Esophagus squamous epithelium (tissue), 4 donors: ENCODE data around the gene COMTD1.

Experiments used
- POLR2A ChIP-seq, 4 donors: fragments of 450-650 bp; IDR thresholded peaks; one replicate each; pipeline ENCODE4 v1.6.1; 2017; ENCODE audit warnings: antibody characterized with exemption in 4 of 4, mild to moderate bottlenecking in 4 of 4, moderate library complexity in 3 of 4
- TF ChIP-seq, protein P1 (sequence below), 6 experiments: fragments of 450-650 bp in 4 of 6; fragments of 200-600 bp in 2 of 6; sonication (generic) in 2 of 6; IDR thresholded peaks; one replicate each; pipeline ENCODE4 v1.5.1; 2016 to 2019; ENCODE audit warnings: antibody characterized with exemption in 6 of 6, mild to moderate bottlenecking in 4 of 6, moderate library complexity in 4 of 6

DNA sequence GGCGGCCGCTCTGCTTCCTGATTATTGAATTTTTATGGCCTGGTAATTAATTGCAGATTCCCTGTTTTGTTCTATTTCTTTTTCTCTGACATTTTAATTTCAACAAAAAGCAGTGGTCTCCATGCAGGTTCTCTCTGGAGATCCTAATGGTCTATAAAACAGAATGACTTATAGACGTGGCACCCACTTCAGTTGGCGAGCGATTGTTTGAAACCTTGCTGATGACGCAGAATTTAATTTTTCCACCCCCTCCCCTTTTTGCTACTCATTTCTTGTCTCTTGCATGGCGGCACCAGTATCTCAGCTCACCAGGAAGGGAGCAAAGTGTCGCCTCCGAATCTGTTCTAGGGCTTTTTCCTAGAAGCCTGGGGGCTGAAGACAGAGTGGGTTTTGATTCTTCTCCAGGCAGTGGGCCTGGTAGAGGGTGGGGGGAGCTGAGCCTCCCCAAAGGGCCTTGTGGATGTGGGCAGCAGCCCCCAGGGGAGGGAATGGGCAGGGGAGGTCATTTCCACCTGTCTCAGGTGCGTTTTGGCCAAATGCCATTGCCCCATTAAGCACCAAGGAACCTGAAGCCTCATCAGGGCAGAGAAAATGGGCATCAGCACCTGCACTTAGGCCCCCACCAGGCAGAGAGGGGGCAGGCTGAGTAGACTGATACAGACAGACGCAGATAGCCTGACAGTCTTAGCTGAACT, 3.5 kb upstream of the COMTD1 start:
- TF ChIP-seq, protein P1, sequence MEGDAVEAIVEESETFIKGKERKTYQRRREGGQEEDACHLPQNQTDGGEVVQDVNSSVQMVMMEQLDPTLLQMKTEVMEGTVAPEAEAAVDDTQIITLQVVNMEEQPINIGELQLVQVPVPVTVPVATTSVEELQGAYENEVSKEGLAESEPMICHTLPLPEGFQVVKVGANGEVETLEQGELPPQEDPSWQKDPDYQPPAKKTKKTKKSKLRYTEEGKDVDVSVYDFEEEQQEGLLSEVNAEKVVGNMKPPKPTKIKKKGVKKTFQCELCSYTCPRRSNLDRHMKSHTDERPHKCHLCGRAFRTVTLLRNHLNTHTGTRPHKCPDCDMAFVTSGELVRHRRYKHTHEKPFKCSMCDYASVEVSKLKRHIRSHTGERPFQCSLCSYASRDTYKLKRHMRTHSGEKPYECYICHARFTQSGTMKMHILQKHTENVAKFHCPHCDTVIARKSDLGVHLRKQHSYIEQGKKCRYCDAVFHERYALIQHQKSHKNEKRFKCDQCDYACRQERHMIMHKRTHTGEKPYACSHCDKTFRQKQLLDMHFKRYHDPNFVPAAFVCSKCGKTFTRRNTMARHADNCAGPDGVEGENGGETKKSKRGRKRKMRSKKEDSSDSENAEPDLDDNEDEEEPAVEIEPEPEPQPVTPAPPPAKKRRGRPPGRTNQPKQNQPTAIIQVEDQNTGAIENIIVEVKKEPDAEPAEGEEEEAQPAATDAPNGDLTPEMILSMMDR (IDR thresholded peaks at IDR 0.05), result no peak
- no peak for TF ChIP-seq POLR2A (IDR thresholded peaks at IDR 0.05)
